Measurements from ENCODE around the gene CAB39.

DNA sequence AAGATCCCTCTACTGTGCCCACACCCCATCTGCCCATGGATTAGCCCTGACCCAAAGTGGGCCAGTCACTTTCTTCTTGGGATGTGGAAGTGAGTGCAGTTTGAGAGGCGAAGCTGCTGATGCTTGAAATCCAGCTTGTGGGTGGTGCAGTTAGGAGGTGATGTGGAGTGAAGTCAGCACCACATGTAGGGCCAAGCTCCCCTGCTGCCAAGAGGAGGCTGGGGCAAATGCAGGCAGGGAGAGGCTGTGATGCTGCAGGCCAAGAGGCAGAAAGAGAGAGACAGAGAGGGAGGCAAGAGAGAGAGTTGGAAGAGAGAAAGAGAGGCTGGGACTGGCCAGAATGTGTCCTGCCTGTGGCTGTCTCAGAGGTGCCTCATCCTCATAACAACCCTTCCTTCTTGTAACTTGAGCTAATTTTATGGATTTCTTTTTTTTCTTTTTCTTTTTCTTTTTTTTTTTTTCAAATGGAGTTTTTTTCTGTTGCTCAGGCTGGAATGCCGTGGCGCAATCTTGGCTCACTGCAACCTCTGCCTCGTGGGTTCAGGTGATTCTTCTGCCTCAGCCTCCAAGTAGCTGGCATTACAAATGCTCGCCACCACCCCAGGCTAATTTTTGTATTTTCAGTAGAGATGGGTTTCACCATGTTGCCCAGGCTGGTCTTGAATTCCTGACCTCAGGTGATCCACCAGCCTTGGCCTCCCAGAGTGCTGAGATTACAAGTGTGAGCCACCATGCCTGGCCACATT lies 35.3 kb upstream of the CAB39 start:
- TF ChIP-seq EZH2 (IDR thresholded peaks at IDR 0.05): no peak
- no peak for TF ChIP-seq CTCF (IDR thresholded peaks at IDR 0.05)

All from neural progenitor cell (in vitro differentiated cells).